GM20431 (cell line): ENCODE data around the gene POLR3H.

ENCODE experiments used
- in situ Hi-C: fragments of 300-500 bp; cut with MseI, MboI; formaldehyde crosslinking; loops from one replicate; pipeline ENCODE4 v1.15.0; 2020; ENCODE audit warnings: low sequenced_read_pairs; ENCODE audit not compliant: unreplicated experiment

Gene POLR3H

GRCh38 chr22:41539146-41540005 lies 4.9 kb downstream of the POLR3H start:
- in situ Hi-C loops = no loop called here

DNA sequence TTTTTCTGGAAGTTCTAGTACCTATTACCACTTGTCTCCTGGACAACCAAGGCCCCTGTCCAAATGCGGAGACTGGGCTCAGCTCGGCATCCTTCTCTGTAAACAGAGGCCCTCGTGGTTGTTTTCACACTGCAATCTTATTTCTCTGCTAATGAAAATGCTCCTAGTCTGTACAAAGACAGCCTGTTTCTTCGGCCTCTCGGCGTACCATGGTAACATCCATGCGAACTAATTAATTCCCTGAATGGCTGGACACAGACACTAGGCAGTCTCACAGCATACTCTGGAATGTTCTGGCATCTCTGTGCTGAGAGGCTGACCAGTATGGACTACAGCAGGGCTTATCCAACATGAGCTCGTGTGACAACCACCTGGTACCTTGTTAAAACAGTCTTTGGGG lies 5.7 kb downstream of the POLR3H start:
- in situ Hi-C loops = no loop called here

DNA sequence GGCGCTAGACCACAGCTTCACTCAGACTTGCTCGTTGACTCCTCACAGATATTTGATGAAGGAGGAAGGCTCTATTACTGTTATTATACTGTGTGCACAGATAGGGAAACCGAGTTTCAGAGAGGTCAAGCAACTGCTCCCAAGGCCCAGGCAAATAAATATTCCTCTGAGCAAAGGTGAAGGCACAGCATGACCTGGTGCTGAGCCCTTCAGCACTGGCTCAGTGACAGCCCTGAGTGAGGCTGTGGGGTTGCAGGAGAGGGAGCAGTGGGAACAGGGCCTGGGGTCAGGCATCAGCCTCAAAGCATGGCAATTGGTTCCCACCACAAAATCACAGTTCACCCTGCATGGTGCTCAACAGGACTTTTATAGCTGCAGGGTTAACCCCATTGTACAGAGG lies 7.1 kb downstream of the POLR3H start:
- in situ Hi-C loops = no loop called here

DNA sequence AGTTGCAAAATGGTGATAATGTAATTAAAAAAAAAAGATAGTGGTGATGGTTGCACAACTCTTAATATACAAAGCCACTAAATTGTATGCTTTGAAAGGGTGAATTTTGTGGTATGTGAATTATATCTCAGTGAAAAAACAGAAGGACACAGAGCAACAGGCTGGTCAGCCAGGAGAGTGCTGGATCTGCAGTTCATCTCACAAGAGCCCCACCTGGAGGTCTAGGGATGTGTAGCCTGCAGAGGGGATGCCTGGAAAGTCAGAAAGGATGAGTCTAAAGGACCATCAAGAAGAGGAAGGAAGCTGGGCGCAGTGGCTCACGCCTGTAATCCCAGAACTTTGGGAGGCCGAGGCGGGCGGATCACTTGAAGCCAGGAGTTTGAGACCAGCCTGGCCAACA lies 9.0 kb downstream of the POLR3H start:
- in situ Hi-C loops = no loop called here

DNA sequence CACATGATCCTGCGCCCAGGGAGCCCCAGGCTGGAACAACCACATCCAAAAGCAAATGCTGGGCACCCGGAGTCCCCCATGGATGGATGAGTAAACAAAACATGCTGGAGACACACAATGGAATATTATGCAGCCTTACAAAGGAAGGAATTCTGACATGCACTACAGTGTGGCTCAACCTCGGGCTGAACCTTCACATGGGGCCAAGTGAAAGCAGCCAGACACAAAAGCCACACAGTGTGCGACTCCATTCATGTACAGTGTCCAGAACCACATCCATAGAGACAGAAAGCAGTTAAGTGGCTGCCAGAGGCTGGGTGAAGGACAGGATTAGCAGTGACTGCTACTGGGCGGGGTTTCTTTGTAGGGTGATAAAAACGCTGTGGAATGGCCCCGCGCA lies 10.1 kb downstream of the POLR3H start:
- in situ Hi-C loops = no loop called here

DNA sequence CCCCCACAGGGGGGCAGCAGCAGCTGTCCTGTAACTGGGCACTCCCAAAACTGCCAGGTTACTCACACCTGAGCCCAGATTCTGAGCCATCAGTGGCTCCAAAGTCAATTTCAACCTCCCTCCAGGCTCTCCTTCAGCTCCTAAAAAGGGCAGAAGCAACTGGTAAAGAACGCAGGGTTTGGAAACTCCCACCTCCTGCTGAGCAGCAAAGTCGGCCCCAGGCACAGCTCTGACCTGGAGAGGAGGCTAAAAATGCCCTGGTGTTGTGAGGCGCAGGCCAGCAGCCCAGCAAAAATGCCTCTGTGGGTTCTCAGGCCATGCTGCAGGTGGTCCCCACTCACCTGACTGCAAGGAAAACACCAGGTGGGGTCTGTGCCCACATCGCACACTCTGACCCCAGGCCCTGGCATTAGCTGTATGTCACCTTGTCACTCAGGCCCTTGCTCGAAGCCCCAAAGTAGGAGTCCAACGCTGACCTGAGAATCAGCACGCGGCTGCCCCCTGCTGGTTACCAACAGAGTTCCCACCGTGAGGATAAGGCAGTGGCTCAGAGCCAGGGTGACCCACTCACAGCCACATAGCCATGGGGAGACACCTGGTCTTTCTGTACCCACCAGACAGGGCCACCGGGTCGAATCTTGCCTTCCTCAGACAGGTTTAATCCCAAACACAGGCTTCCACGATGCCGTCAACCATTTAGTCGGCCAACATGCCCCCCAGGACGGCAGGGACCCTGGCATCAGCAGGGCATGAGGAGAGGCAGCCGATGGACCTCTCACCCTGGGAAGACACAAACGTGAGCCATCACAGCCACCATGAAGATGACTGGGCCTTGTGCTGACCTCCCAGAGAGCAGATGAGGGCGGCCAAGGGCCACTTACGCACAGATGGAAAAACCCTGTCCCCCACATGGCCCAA lies 11.1 kb downstream of the POLR3H start:
- in situ Hi-C loops = no loop called here

- in situ Hi-C loops = no loop called here
Observed at GRCh38 chr22:41531715-41532477, 12.4 kb downstream of the POLR3H start.

DNA sequence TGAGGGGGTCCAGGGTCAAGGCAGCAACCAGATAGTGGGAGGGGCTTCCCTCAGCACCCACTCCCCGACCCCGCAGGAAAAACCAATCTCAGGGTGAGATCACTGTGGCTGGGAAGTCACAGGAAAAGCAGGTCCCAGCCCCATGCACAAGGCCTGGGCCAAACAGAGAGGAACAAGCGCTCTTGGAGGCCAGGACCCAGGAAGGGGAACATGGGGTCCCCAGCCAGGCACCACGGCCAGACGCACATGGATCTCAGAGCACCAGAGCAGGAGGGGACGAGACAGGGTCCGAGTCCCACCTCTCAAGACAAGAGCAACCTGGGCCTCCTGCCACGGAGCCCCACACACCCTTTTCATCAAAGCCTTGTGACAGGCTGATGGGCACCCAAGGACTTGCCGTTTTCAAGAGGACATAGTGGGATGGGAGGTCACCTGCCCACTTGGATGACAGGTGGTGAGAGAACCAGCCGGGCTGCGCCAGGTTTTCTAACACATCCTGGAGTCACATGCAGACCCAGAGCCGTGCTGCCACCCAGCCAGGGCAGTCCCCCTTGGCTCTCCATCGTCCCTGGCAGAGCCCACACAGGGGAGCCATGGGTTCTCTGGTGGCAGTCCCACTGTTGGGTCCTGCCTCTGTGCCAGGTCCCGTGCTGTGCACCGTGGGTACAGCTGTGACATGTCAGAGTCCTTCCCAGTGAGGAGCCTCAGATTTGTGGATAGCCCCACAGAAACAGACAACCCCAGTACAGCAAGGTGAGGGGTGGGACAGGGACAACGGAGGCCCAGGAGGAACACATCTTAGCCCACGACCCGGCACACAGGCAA lies 13.2 kb downstream of the POLR3H start:
- in situ Hi-C loops = no loop called here

- in situ Hi-C loops = no loop called here
Observed at GRCh38 chr22:41528938-41529561, 15.2 kb downstream of the POLR3H start.

GRCh38 chr22:41528132-41528766 lies 16.0 kb downstream of the POLR3H start:
- in situ Hi-C loops = no loop called here

GRCh38 chr22:41526830-41527799 lies 17.2 kb downstream of the POLR3H start:
- in situ Hi-C loops = no loop called here

DNA sequence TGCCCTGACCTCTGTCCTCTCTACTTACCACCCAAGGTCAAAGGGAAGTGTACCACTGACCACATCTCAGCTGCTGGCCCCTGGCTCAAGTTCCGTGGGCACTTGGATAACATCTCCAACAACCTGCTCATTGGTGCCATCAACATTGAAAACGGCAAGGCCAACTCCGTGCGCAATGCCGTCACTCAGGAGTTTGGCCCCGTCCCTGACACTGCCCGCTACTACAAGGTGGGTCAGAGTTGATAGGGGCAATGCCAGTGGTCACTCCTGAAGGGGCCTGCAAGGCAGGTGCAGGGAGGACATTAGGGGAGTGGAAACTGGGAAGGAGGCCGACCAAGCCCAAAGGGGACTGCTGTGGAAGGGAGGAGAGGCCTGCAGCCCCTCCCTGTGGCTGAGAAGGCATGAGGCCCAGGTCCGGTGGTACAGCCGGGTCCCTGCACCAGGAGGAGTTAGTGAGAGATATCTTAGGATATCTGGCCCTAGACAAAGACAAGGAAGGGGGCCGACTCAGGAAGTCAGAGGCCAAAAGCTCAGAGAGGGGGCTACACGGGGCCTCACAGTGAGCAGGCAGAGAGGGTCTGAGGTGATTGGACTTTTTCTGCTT lies 17.9 kb downstream of the POLR3H start:
- in situ Hi-C loops = no loop called here

DNA sequence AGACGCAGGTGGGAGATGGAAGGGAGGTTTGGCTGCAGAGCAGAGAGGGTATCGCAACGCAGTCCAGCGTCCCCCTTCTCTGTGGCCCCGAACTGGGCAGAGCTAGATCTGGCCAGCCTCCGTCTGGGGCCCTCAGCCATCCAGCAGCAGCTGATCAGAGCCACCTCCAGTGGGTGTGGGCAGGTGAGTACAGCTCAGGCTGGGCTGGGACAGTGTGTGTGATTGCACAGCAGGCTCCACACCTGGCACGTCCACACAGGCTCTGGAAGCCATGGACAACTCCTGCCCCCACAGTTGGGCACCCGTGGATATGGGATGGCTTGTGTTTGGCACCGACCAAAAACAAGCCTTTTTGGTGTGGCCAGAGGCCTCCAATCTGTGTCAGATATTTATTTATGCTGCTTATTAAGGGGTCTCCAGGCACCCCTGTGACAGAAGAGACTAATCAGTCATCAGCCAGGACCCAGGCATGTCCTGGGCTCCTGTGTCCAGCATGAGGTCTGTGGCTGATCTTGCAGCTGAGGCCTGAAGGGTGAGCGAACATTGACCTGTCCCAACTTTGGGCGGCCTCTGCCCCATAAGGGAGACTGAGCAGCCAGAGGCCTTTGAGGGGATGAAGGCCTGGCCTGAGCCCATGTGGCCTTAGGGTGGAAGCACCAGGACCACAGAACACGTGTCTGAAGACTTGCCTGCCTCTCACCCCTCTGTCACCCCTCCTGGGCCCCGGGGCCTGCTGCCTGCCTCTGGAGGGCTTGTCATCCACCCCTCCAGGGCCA lies 18.6 kb downstream of the POLR3H start:
- in situ Hi-C loops = no loop called here

DNA sequence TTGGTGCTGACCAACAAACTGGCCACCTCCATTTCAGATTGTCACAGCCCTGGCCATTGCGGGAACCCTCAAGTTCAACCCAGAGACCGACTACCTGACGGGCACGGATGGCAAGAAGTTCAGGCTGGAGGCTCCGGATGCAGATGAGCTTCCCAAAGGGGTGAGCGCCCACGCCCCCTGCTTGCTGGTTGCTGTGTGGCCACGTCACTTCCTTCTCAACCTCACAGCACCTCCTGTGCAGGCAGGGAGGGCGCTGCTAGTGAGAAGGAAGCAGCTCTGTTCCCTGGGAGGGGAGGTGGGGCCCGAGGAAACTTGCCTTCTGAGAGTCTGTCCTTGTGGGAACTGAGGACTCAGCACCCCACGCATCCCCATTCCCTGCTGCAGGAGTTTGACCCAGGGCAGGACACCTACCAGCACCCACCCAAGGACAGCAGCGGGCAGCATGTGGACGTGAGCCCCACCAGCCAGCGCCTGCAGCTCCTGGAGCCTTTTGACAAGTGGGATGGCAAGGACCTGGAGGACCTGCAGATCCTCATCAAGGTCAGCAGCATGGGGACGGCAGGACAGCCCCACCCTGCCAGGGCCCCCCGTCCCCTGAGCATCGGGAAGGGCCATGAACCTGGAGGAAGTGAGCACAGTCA lies 19.3 kb downstream of the POLR3H start:
- in situ Hi-C loops = no loop called here

DNA sequence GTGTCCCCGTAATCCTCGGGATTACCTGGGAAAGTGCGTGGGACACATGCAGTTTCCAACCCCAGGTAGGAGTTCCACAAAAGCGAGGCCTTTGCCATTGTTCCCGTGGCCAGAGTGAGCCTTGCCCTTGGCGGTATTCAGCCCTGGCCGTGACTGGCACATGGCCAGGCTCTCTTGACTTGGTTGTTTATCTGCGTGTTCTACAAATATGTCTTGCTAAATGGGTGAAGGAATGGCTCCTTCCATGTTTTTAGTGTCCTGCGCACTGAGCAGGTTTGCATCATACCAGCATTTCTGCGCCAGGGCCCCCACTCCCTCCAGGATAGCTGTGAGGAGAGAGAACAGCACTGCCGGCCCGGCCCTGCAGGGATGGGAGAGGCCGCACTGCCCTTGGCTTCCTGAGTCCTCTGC lies 20.0 kb downstream of the POLR3H start:
- in situ Hi-C loops = no loop called here
